ENCODE measurements around the gene LRATD1. TPM values are rescaled to one million over a fixed set of nuclear protein-coding genes. Genes with fewer than 3 reads are reported as not detected.
A peak's percentile ranks its signal among the peaks of the same experiment; 100 is the strongest.

The LRATD1 gene
- total RNA-seq, 2 donors from 2014 or later, result 3.1 to 10.5 TPM

DNA sequence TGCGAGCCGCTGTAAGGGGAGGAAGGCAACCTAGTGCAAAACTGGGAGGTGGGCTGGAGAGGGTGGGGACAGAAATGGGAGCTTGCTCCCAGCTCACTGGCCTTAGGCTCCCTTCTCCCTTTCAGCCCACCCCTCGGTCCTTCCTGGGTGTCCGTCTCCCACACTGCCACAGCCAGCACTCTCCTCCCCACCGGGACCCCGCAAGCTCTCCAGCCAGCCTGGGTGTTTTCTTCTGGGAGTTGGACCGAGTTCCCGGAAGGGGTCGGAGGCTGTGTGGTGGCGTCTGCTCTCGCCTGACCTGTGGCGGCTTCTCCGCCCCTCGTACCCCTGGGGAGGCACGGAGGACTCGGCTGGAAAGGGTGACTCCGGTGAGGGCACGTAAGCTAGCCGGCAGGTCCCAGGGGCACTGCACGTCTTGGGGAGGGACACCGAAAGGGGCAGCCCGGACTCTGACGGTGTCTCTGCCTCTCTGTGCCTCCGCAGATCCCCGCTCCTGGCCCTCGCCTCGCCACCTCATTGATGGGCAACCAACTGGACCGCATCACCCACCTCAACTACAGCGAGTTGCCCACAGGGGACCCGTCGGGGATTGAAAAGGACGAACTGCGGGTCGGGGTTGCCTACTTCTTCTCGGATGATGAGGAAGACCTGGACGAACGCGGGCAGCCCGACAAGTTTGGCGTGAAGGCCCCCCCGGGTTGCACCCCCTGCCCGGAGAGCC is 1.1 kb downstream of the LRATD1 start:
- TF ChIP-seq, protein P1, sequence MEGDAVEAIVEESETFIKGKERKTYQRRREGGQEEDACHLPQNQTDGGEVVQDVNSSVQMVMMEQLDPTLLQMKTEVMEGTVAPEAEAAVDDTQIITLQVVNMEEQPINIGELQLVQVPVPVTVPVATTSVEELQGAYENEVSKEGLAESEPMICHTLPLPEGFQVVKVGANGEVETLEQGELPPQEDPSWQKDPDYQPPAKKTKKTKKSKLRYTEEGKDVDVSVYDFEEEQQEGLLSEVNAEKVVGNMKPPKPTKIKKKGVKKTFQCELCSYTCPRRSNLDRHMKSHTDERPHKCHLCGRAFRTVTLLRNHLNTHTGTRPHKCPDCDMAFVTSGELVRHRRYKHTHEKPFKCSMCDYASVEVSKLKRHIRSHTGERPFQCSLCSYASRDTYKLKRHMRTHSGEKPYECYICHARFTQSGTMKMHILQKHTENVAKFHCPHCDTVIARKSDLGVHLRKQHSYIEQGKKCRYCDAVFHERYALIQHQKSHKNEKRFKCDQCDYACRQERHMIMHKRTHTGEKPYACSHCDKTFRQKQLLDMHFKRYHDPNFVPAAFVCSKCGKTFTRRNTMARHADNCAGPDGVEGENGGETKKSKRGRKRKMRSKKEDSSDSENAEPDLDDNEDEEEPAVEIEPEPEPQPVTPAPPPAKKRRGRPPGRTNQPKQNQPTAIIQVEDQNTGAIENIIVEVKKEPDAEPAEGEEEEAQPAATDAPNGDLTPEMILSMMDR (IDR thresholded peaks at IDR 0.05), result no peak
- peak overlapping the region in 1 of 2 donors; percentile 54 for H3K4me3 ChIP-seq
- H3K4me1 ChIP-seq, result peaks cover 0 to 42% of the 10 kb centered on the region in 2 donors
- no peak for DNase-seq (ENCODE audit: low spot score)
- no peaks in the 10 kb centered on the region for H3K36me3 ChIP-seq
- H3K9me3 ChIP-seq, result no peaks in the 10 kb centered on the region
- H3K27me3 ChIP-seq, result peaks cover 0 to 9% of the 10 kb centered on the region in 2 donors
- H3K27ac ChIP-seq, result no peak overlapping the region

DNA sequence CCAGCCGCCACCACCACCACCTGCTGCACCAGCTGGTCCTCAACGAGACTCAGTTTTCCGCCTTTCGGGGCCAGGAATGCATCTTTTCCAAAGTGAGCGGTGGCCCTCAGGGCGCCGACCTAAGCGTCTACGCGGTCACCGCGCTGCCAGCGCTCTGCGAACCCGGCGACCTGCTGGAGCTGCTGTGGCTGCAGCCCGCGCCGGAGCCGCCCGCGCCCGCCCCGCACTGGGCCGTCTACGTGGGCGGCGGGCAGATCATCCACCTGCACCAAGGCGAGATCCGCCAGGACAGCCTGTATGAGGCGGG is 1.6 kb downstream of the LRATD1 start:
- peaks cover 0 to 9% of the 10 kb centered on the region in 2 donors for H3K27me3 ChIP-seq
- no peak for DNase-seq (ENCODE audit: low spot score)
- no peaks in the 10 kb centered on the region for H3K36me3 ChIP-seq
- peak overlapping the region in 1 of 2 donors; percentile 54 for H3K4me3 ChIP-seq
- TF ChIP-seq, protein P1 (IDR thresholded peaks at IDR 0.05), result no peak
- H3K4me1 ChIP-seq, result peaks cover 0 to 42% of the 10 kb centered on the region in 2 donors
- H3K9me3 ChIP-seq, result no peaks in the 10 kb centered on the region
- H3K27ac ChIP-seq, result peak overlapping the region in 1 of 2 donors; percentile 48

DNA sequence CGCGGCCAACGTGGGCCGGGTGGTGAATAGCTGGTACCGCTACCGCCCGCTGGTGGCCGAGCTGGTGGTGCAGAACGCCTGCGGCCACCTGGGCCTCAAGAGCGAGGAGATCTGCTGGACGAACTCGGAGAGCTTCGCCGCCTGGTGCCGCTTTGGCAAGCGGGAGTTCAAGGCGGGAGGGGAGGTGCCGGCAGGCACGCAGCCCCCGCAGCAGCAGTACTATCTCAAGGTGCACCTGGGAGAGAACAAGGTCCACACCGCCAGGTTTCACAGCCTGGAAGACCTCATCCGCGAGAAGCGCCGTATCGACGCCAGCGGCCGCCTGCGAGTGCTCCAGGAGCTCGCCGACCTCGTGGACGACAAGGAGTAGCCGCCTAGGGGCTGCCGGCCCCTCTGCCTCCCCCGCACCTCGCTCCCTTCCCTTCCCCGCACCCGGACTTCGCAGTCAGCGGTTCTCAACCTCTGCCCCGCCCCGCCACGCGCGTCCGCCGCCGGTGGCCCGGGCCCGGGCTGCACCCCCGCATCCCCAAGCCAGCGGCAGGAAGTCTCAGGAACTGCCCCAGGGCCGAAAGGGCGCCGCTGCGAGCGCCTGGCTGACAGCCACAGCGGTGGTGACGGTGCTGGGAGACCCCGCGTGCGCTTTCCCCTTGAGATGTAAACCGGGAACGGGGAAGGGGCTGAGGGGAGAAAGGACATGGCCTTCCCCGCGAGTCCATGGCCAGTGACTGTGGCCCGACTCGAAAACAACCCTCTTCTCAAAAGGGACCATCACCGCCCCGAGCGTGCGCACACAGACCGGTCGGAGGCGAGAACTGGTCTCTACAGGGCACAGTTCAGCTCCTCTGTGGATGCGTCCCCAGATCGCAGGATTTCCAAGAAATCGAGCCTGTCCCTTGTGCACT is 2.2 kb downstream of the LRATD1 start:
- peaks cover 0 to 9% of the 10 kb centered on the region in 2 donors for H3K27me3 ChIP-seq
- peaks cover 0 to 42% of the 10 kb centered on the region in 2 donors for H3K4me1 ChIP-seq

DNA sequence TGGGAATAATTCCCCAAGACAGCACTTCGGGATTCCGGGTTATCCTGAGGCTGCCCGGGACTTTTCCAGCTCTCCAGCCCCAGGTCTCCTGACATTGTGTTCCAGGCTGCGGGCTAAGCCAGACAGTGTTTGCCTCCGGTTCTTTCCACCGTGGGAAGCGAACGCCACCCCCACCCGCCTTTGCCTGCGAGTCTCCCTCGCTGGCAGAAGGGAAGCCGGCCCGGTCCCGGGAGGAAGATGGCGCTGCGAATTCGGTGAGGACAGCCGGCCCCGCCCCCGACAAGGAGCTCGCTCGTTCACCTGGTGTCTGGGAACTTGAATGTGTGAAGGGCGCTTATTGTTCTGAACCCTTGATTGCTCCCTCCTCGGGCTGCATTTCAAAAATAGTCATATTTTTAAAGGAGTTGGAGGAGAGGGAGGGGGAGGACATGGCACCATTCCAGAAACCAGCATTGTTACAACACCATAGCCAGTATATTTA is 2.9 kb downstream of the LRATD1 start:
- Histone ChIP-seq H3K36me3 (no peaks in the 10 kb centered on the region), H3K27ac (peak overlapping the region; percentile 48 to 71), H3K4me3 (peak overlapping the region; percentile 18 to 54), H3K9me3 (no peaks in the 10 kb centered on the region), H3K4me1 (peaks cover 0 to 42% of the 10 kb centered on the region in 2 donors), H3K27me3 (peaks cover 0 to 9% of the 10 kb centered on the region in 2 donors)
- peak; percentile 64 for DNase-seq (ENCODE audit: low spot score)
- TF ChIP-seq, protein P1 (IDR thresholded peaks at IDR 0.05), result peak in 1 of 2 donors; percentile 38

More for the DNA sequence above, 2.2 kb downstream of the LRATD1 start:
- TF ChIP-seq, protein P1 (IDR thresholded peaks at IDR 0.05), result peak; percentile 57 to 75
- no peaks in the 10 kb centered on the region for H3K9me3 ChIP-seq
- peak overlapping the region; percentile 48 to 71 for H3K27ac ChIP-seq
- DNase-seq (ENCODE audit: low spot score), result peak; percentile 69
- H3K4me3 ChIP-seq, result peak overlapping the region; percentile 18 to 54
- H3K36me3 ChIP-seq, result no peaks in the 10 kb centered on the region

DNA sequence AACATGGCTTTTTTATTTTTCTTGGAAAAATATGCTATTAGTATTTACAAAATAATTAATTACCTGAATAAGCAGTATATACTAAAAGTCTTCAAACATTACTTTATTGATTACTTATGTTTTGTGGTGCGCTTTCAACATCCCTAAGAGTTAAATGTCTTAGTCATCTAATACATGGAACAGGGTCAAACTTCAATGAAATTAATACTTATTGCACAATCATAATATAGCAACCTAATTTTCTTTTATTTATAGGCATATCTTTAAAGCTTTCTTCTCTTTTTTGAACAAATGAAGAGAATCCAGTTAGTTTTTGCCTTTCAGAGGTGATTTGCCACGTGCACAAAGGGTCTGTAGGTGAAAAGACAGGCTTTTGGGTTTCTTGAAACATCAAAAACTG is 6.0 kb downstream of the LRATD1 start:
- Histone ChIP-seq H3K4me3 (no peak overlapping the region), H3K27ac (no peak overlapping the region), H3K36me3 (no peaks in the 10 kb centered on the region), H3K27me3 (peaks cover 0 to 6% of the 10 kb centered on the region in 2 donors), H3K9me3 (no peaks in the 10 kb centered on the region), H3K4me1 (peaks cover 0 to 26% of the 10 kb centered on the region in 2 donors)
- TF ChIP-seq, protein P1 (IDR thresholded peaks at IDR 0.05), result no peak
- DNase-seq (ENCODE audit: low spot score), result no peak
